HG02642 (cell line): Measurements from ENCODE around the gene ADAM17.
"Not testable (repeated sequence)": the region's sequence is repeated elsewhere in the genome, so short reads cannot be mapped to it uniquely, and the experiment has no call there.

Source experiments
- ATAC-seq: cut with Tn5 transposase; IDR thresholded peaks from one replicate; pipeline ENCODE4 v1.9.1; 2021; ENCODE audit warnings: mild to moderate bottlenecking; ENCODE audit not compliant: unreplicated experiment, poor library complexity

The ADAM17 gene

GRCh38 chr2:9555297-9556120 lies at the start of gene ADAM17:
Gene ADAM17 (minus strand): TSS chr2:9555830. CDS start chr2:9555605, 225 bp downstream.
- peak; percentile 91 for ATAC-seq

DNA sequence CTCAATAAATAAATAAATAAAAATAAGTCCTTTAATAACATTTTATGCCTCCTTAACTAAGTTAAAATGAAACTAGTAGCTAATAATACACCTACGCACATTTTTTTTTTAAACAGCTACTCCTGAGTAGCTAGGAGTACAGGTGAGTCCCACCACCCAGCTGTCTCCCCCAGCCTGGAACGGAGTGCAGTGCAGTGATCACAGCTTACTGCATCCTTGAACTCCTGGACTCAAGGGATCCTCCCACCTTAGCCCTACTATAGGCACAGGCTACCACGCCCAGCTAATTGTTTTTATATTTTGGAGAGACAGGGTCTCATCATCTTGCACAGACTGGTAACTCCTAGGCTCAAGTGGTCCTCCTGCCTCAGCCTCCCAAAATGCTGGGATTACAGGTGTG lies 46.8 kb upstream of the ADAM17 start:
- ATAC-seq, result no peak

DNA sequence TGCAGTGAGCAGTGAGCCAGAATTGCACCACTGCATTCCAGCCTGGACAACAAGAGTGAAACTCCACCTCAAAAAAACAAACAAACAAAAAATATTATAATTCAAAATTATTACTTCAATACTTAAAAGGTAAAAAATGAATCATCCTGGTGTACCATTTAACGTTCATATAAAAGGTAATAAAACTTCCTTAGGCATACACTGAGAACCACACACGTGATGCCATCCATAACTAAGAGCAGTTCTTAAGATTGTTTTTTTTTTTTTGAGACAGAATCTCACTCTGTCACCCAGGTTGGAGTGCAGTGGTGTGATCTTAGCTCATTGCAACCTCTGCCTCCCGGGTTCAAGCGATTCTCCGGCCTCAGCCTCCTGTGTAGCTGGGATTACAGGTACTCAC lies 45.8 kb upstream of the ADAM17 start:
- no peak for ATAC-seq

- ATAC-seq, result no peak
Observed at GRCh38 chr2:9599430-9599829, 43.8 kb upstream of the ADAM17 start.

GRCh38 chr2:9596621-9597311 lies 41.1 kb upstream of the ADAM17 start:
- no peak for ATAC-seq

- no peak for ATAC-seq
Observed at GRCh38 chr2:9595746-9596145, 40.1 kb upstream of the ADAM17 start.

- ATAC-seq, result not testable (repeated sequence)
Observed at GRCh38 chr2:9595256-9595655, 39.6 kb upstream of the ADAM17 start.

DNA sequence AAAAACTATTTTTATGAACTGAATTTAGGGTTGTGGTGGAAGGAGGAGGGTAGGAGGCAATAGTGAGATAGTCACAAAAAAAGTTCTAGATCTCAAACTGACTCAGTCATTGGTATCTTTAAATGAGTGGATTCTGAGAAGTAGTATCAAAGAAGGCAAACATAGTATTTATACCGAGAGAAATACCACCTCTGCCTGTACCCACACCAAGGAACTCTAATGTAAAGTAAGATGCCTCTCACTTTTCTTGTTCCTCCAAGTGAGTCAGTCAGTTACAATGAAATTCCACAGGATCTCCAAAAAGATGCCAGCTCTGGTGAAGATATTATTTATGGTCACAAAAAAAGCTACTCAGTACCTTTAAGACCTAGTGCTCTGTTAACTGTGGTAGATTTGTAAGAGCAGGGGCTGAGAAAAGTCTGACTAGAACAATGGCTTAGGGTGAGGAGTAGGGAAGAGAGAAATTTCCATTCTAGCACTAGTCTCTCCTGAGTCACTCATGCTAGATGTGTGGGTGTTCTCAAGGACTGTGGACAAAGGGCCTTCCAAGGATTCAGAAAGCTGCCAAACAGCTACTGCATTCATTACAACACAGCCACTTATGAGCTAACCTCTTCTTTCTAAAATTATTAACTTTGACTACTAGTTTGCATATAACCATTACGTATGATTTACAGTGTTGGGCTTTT lies 38.9 kb upstream of the ADAM17 start:
- ATAC-seq, result no peak

- ATAC-seq, result no peak
Observed at GRCh38 chr2:9593925-9594324, 38.3 kb upstream of the ADAM17 start.

GRCh38 chr2:9592699-9593098 lies 37.1 kb upstream of the ADAM17 start:
- ATAC-seq, result no peak

DNA sequence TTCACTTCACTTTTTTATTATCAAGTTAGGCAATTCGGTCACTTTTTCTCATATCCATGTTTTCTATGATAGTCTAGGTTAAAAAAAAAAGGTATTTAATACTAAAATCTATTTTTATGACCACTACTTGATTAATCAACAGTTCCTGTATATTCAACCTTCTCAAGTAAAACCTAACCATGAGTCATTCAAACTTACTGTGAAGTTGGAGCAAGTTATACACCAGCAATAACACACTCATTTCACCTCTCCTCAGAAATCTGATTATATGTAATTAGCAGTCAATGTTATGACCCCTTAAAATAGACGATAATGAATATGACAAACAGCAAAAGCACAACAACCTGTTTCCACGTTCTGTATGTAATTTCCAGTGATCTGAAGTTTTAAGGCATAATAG lies 35.0 kb upstream of the ADAM17 start:
- ATAC-seq, result no peak

DNA sequence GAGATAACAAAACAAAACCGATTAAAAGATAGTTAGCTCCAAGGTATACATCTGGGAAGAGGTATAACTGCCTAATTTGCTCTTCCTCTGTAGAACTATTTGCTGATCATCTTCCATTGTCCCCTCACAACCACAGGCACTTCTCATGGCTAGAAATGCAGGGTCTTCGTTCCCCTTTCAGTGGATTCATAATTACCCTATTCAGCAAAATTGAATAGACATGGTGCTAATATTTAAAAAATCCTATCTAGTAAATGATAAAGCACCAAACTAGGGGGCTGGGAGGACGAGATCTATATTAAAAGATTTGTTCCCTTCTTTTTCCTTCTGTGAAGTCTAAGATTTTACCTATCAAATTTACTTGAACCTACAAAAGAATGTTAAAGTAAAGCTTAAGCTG lies 30.8 kb upstream of the ADAM17 start:
- no peak for ATAC-seq

- ATAC-seq, result no peak
Observed at GRCh38 chr2:9585486-9585885, 29.9 kb upstream of the ADAM17 start.

GRCh38 chr2:9584902-9585301 lies 29.3 kb upstream of the ADAM17 start:
- ATAC-seq, result not testable (repeated sequence)

DNA sequence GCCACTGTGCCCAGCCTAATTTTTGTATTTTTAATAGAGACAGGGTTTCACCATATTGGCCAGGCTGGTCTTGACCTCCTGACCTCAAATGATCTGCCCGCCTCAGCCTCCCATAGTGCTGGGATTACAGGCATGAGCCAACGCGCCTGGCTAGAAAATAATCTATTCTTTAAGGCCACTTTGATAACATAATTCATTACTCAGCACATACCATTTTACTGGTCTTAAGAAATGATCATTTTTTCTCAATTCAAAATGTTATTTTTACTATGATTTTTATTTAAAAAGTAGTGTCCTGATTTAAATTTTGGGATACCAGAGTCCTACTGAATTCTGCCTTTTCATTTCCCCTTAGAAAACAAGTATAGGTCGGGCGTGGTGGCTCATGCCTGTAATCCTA lies 27.0 kb upstream of the ADAM17 start:
- no peak for ATAC-seq

- ATAC-seq, result no peak
Observed at GRCh38 chr2:9578467-9579235, 23.0 kb upstream of the ADAM17 start.

- ATAC-seq, result no peak
Observed at GRCh38 chr2:9574331-9574730, 18.7 kb upstream of the ADAM17 start.

GRCh38 chr2:9573840-9574239 lies 18.2 kb upstream of the ADAM17 start:
- no peak for ATAC-seq

DNA sequence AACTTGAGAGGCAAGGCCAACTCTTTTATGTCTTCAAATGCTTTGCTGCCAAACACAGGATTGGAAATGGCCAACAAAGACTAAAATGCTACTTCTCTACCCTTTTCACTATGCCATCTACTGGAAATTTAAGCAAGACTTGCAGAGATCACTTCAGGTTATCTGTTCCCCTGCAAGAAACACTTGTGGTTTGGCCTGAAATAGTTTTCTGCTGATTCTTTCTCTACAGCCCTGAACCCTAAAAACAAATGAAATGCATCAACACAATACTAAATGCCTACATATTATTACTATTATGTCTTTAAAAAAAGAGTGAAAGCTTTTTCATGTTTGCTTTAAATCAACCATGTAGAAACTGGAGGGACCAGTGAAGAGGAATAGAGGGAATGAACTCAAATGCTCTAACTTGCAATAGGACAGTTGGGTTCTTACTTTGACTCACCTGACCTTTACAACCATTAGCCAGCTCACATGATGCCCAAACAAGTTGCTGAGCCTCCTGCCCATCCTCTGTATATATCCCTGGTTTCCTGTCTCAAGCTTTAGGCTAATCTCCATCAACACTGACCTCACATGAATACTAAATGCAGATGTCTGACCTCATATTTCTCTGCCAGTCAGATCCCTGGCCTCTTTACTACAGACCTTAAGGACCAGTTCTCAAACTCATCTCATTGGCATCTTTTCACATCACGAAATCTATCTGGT lies 17.5 kb upstream of the ADAM17 start:
- ATAC-seq, result no peak
